Endothelial cell of umbilical vein (primary cell): Measurements from ENCODE around the gene SLC31A2. TPM values are rescaled to one million over a fixed set of nuclear protein-coding genes. Genes with fewer than 3 reads are reported as not detected.

Experiments used
- BruUV-seq: library from RNA; stranded (reverse); fragments of 400-500 nt; replicated peaks from 2 replicates; lab custom pipeline; 2021; lab: Mats Ljungman, UMichigan
- CTCF ChIA-PET: fragments of 300-600, 350-600 bp; sonication (Branson Sonifier 250); formaldehyde crosslinking; loops from one replicate; lab custom pipeline; 2021; ENCODE audit warnings: antibody characterized with exemption, inconsistent platforms; lab: Charles Lee
- POLR2A ChIA-PET: fragments of 300-600, 350-600 bp; sonication (Branson Sonifier 250); formaldehyde crosslinking; loops from one replicate; lab custom pipeline; 2021; ENCODE audit warnings: antibody characterized with exemption, inconsistent platforms; lab: Charles Lee
- DNase-seq: peaks from one replicate; pipeline ENCODE4 v3.0.0-alpha.2; 2011; ENCODE audit warnings: low read depth, low spot score
- FAIRE-seq: peaks from 2 replicates; lab custom pipeline; 2011; peaks lifted over from hg19 to GRCh38; lab: Jason Lieb, UNC
- H2AFZ ChIP-seq: 2 replicates; pipeline ENCODE4 v1.6.0; 2012; ENCODE audit warnings: low read depth, low read length, control low read depth, inconsistent platforms
- H3K27ac ChIP-seq: 2 replicates; pipeline ENCODE4 v1.5.1; 2011; ENCODE audit warnings: low read depth, mild to moderate bottlenecking, control low read depth, low read length, moderate library complexity; ENCODE audit not compliant: insufficient read depth
- H3K27me3 ChIP-seq, 2 experiments: 2 replicates each; pipeline versions ENCODE4 v1.6.0 to v1.6.1; 2011; ENCODE audit warnings: low read length in 2 of 2, mixed read lengths in 1 of 2; ENCODE audit not compliant: control insufficient read depth in 2 of 2, insufficient read depth in 2 of 2
- H3K36me3 ChIP-seq, 2 experiments: 2 replicates in 1 of 2; 3 replicates in 1 of 2; pipeline ENCODE4 v1.5.1; 2011; ENCODE audit warnings: low read length in 2 of 2, mild to moderate bottlenecking in 1 of 2, moderate library complexity in 1 of 2; ENCODE audit not compliant: control insufficient read depth in 2 of 2, insufficient read depth in 2 of 2; ENCODE audit errors: extremely low read depth in 1 of 2
- H3K4me1 ChIP-seq: 3 replicates; pipeline ENCODE4 v1.5.1; 2011; ENCODE audit warnings: mild to moderate bottlenecking, low read length; ENCODE audit not compliant: control insufficient read depth, insufficient read depth; ENCODE audit errors: extremely low read depth
- H3K4me2 ChIP-seq: 2 replicates; pipeline ENCODE4 v1.6.1; 2011; ENCODE audit warnings: low read length, control low read depth, mixed read lengths; ENCODE audit not compliant: insufficient read depth
- H3K4me3 ChIP-seq, 3 experiments: fragments of 200-600 bp in 1 of 3; sonication (generic), shearing (Covaris generic) in 1 of 3; replicated peaks in 1 of 3; 2 replicates each; pipeline ENCODE4 v1.5.1; 2011 to 2016; ENCODE audit warnings: control low read depth in 3 of 3, low read length in 3 of 3, mild to moderate bottlenecking in 2 of 3, inconsistent platforms in 1 of 3, low read depth in 1 of 3, moderate library complexity in 1 of 3; ENCODE audit not compliant: insufficient read depth in 1 of 3
- H3K79me2 ChIP-seq: 2 replicates; pipeline ENCODE4 v1.6.0; 2012; ENCODE audit warnings: low read length, inconsistent platforms; ENCODE audit not compliant: control insufficient read depth, insufficient read depth
- H3K9ac ChIP-seq: replicated peaks from 2 replicates; pipeline ENCODE3; 2011; ENCODE audit warnings: low read length, control low read depth; ENCODE audit not compliant: insufficient read depth; ENCODE audit errors: extremely low read depth
- H3K9me1 ChIP-seq: replicated peaks from 3 replicates; pipeline ENCODE4 v1.6.0; 2011; ENCODE audit warnings: mild to moderate bottlenecking, low read length; ENCODE audit not compliant: control insufficient read depth, insufficient read depth; ENCODE audit errors: extremely low read depth
- H3K9me3 ChIP-seq: replicated peaks from 2 replicates; pipeline ENCODE4 v1.5.1; 2012; ENCODE audit warnings: low read length, inconsistent platforms; ENCODE audit not compliant: control insufficient read depth, insufficient read depth
- H4K20me1 ChIP-seq: replicated peaks from 2 replicates; pipeline ENCODE3; 2011; ENCODE audit warnings: mild to moderate bottlenecking, low read length; ENCODE audit not compliant: control insufficient read depth, insufficient read depth; ENCODE audit errors: extremely low read depth
- EZH2 ChIP-seq: IDR thresholded peaks from 2 replicates; pipeline ENCODE4 v1.6.1; 2012; ENCODE audit warnings: borderline replicate concordance, low read depth, mild to moderate bottlenecking, moderate library complexity, low read length, inconsistent platforms; ENCODE audit not compliant: severe bottlenecking
- JUN ChIP-seq: IDR thresholded peaks from 2 replicates; pipeline ENCODE4 v1.6.1; 2011; ENCODE audit warnings: borderline replicate concordance, low read depth; ENCODE audit not compliant: insufficient read length, insufficient read depth
- MYC ChIP-seq: IDR thresholded peaks from one replicate; pipeline ENCODE4 v1.6.1; 2011; ENCODE audit warnings: mild to moderate bottlenecking, low read depth, low read length
- POLR2A ChIP-seq: IDR thresholded peaks from 2 replicates; pipeline ENCODE4 v1.6.1; 2012; ENCODE audit warnings: low read depth, mild to moderate bottlenecking, control low read depth, low read length
- POLR2AphosphoS5 ChIP-seq: IDR thresholded peaks from 2 replicates; pipeline ENCODE4 v1.6.1; 2012; ENCODE audit warnings: low read depth, mild to moderate bottlenecking, control low read depth, low read length, moderate library complexity; ENCODE audit not compliant: insufficient read depth
- dilution Hi-C: fragments of 300-500 bp; cut with MboI; formaldehyde crosslinking; loops from one replicate; pipeline ENCODE4 v1.15.0; 2019; ENCODE audit warnings: low sequenced_read_pairs; ENCODE audit not compliant: extremely low pct_ligation_motif_present
- intact Hi-C: fragments of 100-400 bp; cut with micrococcal nuclease; formaldehyde crosslinking; loops from one replicate; pipeline ENCODE4 v1.10.0; 2022
- polyA plus RNA-seq, 4 experiments: library from polyadenylated mRNA; depleted of rRNA in 3 of 4; stranded (reverse) in 3 of 4; unstranded in 1 of 4; fragments of >200 nt; gene quantifications; 2 replicates each; pipeline versions ENCODE4 v1.2.1 to v1.2.3, GENCODE V29; 2011 to 2012; ENCODE audit warnings: missing spikeins in 1 of 4
- total RNA-seq: library from RNA; stranded (reverse); gene quantifications from 2 replicates; pipeline ENCODE4 v1.2.3, GENCODE V29; 2021
- TF ChIP-seq, protein P1 (sequence below), 2 donors: IDR thresholded peaks; 1 replicate in 1 of 2; 2 replicates in 1 of 2; pipeline ENCODE4 v1.5.1; 2011; ENCODE audit warnings: low read length in 2 of 2, mild to moderate bottlenecking in 2 of 2, moderate library complexity in 2 of 2, control low read depth in 1 of 2, inconsistent platforms in 1 of 2, low read depth in 1 of 2; ENCODE audit not compliant: insufficient read depth in 1 of 2; ENCODE audit errors: extremely low read depth in 1 of 2

SLC31A2 gene
- total and polyA plus RNA-seq, 2 donors (not counting 3 experiments of a cell fraction or from before 2014, with no cell fraction given): 3.7 to 9.8 TPM

GRCh38 chr9:113173341-113173740 is 22.5 kb downstream of the SLC31A2 start:
- no peaks in the 10 kb centered on the region for H3K79me2 ChIP-seq
- H2AFZ ChIP-seq: no peak overlapping the region
- no peaks in the 10 kb centered on the region for H3K9me1 ChIP-seq
- H3K9ac ChIP-seq: no peak overlapping the region
- H3K9me3 ChIP-seq: no peaks in the 10 kb centered on the region
- no peak for TF ChIP-seq EZH2
- TF ChIP-seq POLR2AphosphoS5: no peak
- BruUV-seq: no TSS peak
- intact Hi-C loops: no loop called here
- dilution Hi-C loops: no loop called here
- no peaks in the 10 kb centered on the region for H3K27me3 ChIP-seq
- FAIRE-seq (no peak), DNase-seq (no peak)
- no peak overlapping the region for H3K27ac ChIP-seq
- peaks cover 4% of the 10 kb centered on the region for H3K4me1 ChIP-seq
- ChIA-PET POLR2A (no interaction called here), CTCF (interaction anchor here (1.1 to 2.3 kb wide), 2 partner anchors 12 to 15 kb away, joined by 3 to 6 read pairs; no protein-coding TSS in a partner anchor)
- no peaks in the 10 kb centered on the region for H4K20me1 ChIP-seq
- no peak overlapping the region for H3K4me3 ChIP-seq
- no peak overlapping the region for H3K4me2 ChIP-seq
- peaks cover 24 to 45% of the 10 kb centered on the region in 2 experiments for H3K36me3 ChIP-seq

- H3K4me1 ChIP-seq: peaks cover 7% of the 10 kb centered on the region
- H3K4me2 ChIP-seq: no peak overlapping the region
- DNase-seq (no peak), FAIRE-seq (no peak)
- no peak overlapping the region for H3K27ac ChIP-seq
- no peak overlapping the region for H2AFZ ChIP-seq
- POLR2A ChIA-PET: no interaction called here
- intact Hi-C loops (no loop called here), dilution Hi-C loops (no loop called here)
- CTCF ChIA-PET: interaction anchor here (1.0 kb wide), 1 partner anchor 14 kb away, joined by 4 read pairs; no protein-coding TSS in a partner anchor
- TF ChIP-seq EZH2 (no peak), JUN (no peak), POLR2A (no peak), POLR2AphosphoS5 (no peak), MYC (no peak)
- TF ChIP-seq, protein P1, sequence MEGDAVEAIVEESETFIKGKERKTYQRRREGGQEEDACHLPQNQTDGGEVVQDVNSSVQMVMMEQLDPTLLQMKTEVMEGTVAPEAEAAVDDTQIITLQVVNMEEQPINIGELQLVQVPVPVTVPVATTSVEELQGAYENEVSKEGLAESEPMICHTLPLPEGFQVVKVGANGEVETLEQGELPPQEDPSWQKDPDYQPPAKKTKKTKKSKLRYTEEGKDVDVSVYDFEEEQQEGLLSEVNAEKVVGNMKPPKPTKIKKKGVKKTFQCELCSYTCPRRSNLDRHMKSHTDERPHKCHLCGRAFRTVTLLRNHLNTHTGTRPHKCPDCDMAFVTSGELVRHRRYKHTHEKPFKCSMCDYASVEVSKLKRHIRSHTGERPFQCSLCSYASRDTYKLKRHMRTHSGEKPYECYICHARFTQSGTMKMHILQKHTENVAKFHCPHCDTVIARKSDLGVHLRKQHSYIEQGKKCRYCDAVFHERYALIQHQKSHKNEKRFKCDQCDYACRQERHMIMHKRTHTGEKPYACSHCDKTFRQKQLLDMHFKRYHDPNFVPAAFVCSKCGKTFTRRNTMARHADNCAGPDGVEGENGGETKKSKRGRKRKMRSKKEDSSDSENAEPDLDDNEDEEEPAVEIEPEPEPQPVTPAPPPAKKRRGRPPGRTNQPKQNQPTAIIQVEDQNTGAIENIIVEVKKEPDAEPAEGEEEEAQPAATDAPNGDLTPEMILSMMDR (IDR thresholded peaks at IDR 0.05; ENCODE audit: extremely low read depth in 1 of 2, insufficient read depth in 1 of 2, low read depth in 1 of 2, low read length in 2 of 2): no peak
- H3K9ac ChIP-seq: no peak overlapping the region
- H3K9me3 ChIP-seq: no peaks in the 10 kb centered on the region
- no peaks in the 10 kb centered on the region for H4K20me1 ChIP-seq
- no peaks in the 10 kb centered on the region for H3K79me2 ChIP-seq
- no peaks in the 10 kb centered on the region for H3K9me1 ChIP-seq
- H3K4me3 ChIP-seq: no peak overlapping the region
- H3K36me3 ChIP-seq: peaks cover 18 to 32% of the 10 kb centered on the region in 2 experiments
- H3K27me3 ChIP-seq: no peaks in the 10 kb centered on the region
- BruUV-seq: no TSS peak
Observed at GRCh38 chr9:113176803-113177202, 26.0 kb downstream of the SLC31A2 start.
